Suprapubic skin (tissue), 4 donors: ENCODE results near the gene IER5.

ENCODE experiments used
- CTCF ChIP-seq, 2 donors: fragments of 200-600 bp in 1 of 2; fragments of 450-650 bp in 1 of 2; sonication (generic) in 1 of 2; IDR thresholded peaks; one replicate each; pipeline ENCODE4 v1.5.1; 2016 to 2019; ENCODE audit warnings: antibody characterized with exemption in 2 of 2, mild to moderate bottlenecking in 1 of 2, moderate library complexity in 1 of 2
- EP300 ChIP-seq: sonication (generic); formaldehyde crosslinking; IDR thresholded peaks from one replicate; pipeline ENCODE4 v1.6.1; 2017; ENCODE audit warnings: antibody characterized with exemption
- POLR2A ChIP-seq, 2 donors: fragments of 450-650 bp; IDR thresholded peaks; one replicate each; pipeline ENCODE4 v1.6.1; 2017; ENCODE audit warnings: antibody characterized with exemption in 2 of 2, mild to moderate bottlenecking in 2 of 2, moderate library complexity in 2 of 2
- POLR2AphosphoS5 ChIP-seq, 3 donors: sonication (generic); formaldehyde crosslinking; IDR thresholded peaks; one replicate each; pipeline ENCODE4 v1.6.1; 2017; ENCODE audit warnings: antibody characterized with exemption in 3 of 3

DNA sequence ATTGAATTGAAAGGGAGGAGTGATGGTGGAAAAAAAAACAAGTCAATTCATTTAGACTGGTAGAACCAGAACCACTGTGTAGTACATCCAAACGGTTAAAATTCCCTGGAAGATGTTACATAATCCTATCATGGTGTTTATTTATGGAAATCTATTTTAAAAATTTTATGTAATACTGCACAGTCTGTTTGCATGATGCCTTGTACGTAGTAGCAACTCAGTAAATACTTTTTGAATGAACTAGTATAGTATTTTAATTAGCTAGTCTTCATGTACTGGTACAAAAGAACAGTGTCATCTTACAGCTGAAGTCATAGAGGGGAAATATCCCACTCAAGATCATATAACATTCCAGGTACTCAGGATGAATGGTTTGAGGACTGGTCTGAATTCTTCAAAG is 27.0 kb upstream of the IER5 start:
- no peak for TF ChIP-seq CTCF (IDR thresholded peaks at IDR 0.05)
- no peak for TF ChIP-seq POLR2AphosphoS5 (IDR thresholded peaks at IDR 0.05)
- no peak for TF ChIP-seq POLR2A (IDR thresholded peaks at IDR 0.05)
- TF ChIP-seq EP300: no peak
